ENCODE measurements around the gene GRIN3A. TPM values are rescaled to one million over a fixed set of nuclear protein-coding genes. Genes with fewer than 3 reads are reported as not detected.
"Not testable (repeated sequence)": the region's sequence is repeated elsewhere in the genome, so short reads cannot be mapped to it uniquely, and the experiment has no call there.

GRIN3A gene
- total RNA-seq, 1 donor, result not detected

DNA sequence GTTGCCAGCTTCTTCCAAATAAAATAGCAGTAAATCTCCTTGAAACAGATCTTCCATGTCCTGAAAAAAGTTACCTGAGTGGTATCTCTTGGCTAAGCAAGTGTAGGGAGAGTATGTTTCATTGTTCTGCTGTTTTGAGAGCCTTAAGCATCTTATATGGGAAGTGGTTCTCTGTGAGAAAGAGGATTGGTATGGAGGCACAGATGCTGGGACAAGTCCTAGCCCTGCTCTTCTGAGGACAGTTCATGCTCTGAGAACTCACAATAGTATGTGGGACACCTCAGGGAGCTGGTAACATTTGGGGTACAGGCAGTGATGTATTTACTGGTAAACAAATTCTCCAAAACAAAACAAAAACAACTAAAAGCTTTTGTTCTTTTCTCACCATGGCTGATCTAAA lies 145.7 kb downstream of the GRIN3A start:
- Histone ChIP-seq H3K79me2 (ENCODE audit: insufficient read depth, low read length) (no peaks in the 10 kb centered on the region), H3K4me3 (ENCODE audit: insufficient read depth, low read length) (no peak overlapping the region), H3K27me3 (ENCODE audit: insufficient read depth, low read length) (no peaks in the 10 kb centered on the region), H3K4me1 (ENCODE audit: insufficient read depth, low read length) (no peaks in the 10 kb centered on the region), H3K4me2 (ENCODE audit: insufficient read depth, low read length) (no peak overlapping the region), H3K27ac (ENCODE audit: low read depth, low read length) (no peak overlapping the region), H2AFZ (ENCODE audit: low read length) (no peak overlapping the region), H4K20me1 (ENCODE audit: insufficient read depth, low read length) (no peaks in the 10 kb centered on the region), H3K36me3 (ENCODE audit: insufficient read depth, low read length) (no peaks in the 10 kb centered on the region), H3K9me3 (ENCODE audit: low read depth, low read length) (no peaks in the 10 kb centered on the region)
- TF ChIP-seq, protein P1, sequence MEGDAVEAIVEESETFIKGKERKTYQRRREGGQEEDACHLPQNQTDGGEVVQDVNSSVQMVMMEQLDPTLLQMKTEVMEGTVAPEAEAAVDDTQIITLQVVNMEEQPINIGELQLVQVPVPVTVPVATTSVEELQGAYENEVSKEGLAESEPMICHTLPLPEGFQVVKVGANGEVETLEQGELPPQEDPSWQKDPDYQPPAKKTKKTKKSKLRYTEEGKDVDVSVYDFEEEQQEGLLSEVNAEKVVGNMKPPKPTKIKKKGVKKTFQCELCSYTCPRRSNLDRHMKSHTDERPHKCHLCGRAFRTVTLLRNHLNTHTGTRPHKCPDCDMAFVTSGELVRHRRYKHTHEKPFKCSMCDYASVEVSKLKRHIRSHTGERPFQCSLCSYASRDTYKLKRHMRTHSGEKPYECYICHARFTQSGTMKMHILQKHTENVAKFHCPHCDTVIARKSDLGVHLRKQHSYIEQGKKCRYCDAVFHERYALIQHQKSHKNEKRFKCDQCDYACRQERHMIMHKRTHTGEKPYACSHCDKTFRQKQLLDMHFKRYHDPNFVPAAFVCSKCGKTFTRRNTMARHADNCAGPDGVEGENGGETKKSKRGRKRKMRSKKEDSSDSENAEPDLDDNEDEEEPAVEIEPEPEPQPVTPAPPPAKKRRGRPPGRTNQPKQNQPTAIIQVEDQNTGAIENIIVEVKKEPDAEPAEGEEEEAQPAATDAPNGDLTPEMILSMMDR (IDR thresholded peaks at IDR 0.05; ENCODE audit: extremely low read depth, low read depth, low read length), result no peak
- peak; percentile 50 for DNase-seq (ENCODE audit: insufficient read length, low spot score, missing footprints)

DNA sequence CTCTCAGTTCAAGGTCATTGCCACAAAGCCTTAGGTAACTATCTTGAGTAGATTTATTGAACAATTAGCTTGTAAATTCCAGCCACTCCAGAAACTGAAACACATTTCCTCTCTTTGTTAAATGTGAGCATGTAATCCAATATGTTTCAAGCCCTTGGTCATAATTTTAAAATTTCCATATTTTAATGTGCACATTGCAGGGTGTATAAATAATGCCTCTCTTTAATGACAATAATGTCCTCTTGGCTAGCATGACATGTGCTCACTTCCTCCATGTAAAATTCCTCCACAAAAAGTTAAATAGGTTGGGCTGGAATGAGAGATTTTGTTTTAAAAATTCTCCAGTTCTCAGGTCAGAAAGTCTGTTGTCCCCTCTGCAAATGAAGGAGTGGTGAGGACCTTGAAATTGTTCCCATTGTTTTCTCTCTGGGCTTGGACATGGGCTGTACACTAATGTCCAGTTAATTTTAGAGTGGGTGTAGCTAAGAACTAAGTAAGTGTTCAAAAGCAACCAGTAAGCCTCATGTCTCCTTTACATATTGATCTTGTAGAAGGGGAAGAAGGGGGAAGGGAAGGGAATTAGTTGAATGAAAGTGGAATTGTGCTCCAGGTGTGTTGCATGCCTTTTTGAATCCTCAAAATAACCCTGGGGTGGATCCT lies 146.5 kb downstream of the GRIN3A start:
- no peaks in the 10 kb centered on the region for H3K27me3 ChIP-seq (ENCODE audit: insufficient read depth, low read length)
- DNase-seq (ENCODE audit: insufficient read length, low spot score, missing footprints), result no peak
- H4K20me1 ChIP-seq (ENCODE audit: insufficient read depth, low read length), result no peaks in the 10 kb centered on the region
- no peak overlapping the region for H3K4me2 ChIP-seq (ENCODE audit: insufficient read depth, low read length)
- no peaks in the 10 kb centered on the region for H3K9me3 ChIP-seq (ENCODE audit: low read depth, low read length)
- no peaks in the 10 kb centered on the region for H3K36me3 ChIP-seq (ENCODE audit: insufficient read depth, low read length)
- TF ChIP-seq, protein P1 (IDR thresholded peaks at IDR 0.05; ENCODE audit: extremely low read depth, low read depth, low read length), result no peak
- no peak overlapping the region for H2AFZ ChIP-seq (ENCODE audit: low read length)
- H3K4me3 ChIP-seq (ENCODE audit: insufficient read depth, low read length), result no peak overlapping the region
- H3K27ac ChIP-seq (ENCODE audit: low read depth, low read length), result no peak overlapping the region
- H3K79me2 ChIP-seq (ENCODE audit: insufficient read depth, low read length), result no peaks in the 10 kb centered on the region
- H3K4me1 ChIP-seq (ENCODE audit: insufficient read depth, low read length), result no peaks in the 10 kb centered on the region

DNA sequence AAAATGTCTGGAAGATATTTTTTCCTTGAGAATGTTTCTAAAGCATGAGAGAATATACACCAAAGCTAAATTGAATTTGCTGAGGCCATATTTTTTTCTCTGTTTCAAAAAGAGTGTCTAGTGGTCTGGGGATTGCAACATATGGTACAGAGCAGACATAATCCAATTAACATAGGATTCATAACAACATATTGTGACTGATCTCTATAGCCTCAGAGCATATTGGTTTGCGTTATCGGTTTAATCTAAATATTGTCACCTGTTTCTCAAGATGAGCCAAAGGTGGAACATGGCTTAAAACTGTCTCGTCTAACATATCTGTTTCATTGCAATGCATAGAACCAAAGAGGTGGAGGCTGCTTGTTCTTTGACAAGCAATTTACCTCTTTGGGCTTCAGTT lies 147.5 kb downstream of the GRIN3A start:
- H3K36me3 ChIP-seq (ENCODE audit: insufficient read depth, low read length), result no peaks in the 10 kb centered on the region
- H3K27ac ChIP-seq (ENCODE audit: low read depth, low read length), result no peak overlapping the region
- H3K4me1 ChIP-seq (ENCODE audit: insufficient read depth, low read length), result no peaks in the 10 kb centered on the region
- no peak overlapping the region for H3K4me2 ChIP-seq (ENCODE audit: insufficient read depth, low read length)
- H3K9me3 ChIP-seq (ENCODE audit: low read depth, low read length), result no peaks in the 10 kb centered on the region
- no peaks in the 10 kb centered on the region for H3K27me3 ChIP-seq (ENCODE audit: insufficient read depth, low read length)
- no peak overlapping the region for H3K4me3 ChIP-seq (ENCODE audit: insufficient read depth, low read length)
- no peak overlapping the region for H2AFZ ChIP-seq (ENCODE audit: low read length)
- no peaks in the 10 kb centered on the region for H3K79me2 ChIP-seq (ENCODE audit: insufficient read depth, low read length)
- TF ChIP-seq, protein P1 (IDR thresholded peaks at IDR 0.05; ENCODE audit: extremely low read depth, low read depth, low read length), result no peak
- no peaks in the 10 kb centered on the region for H4K20me1 ChIP-seq (ENCODE audit: insufficient read depth, low read length)
- DNase-seq (ENCODE audit: insufficient read length, low spot score, missing footprints), result no peak

DNA sequence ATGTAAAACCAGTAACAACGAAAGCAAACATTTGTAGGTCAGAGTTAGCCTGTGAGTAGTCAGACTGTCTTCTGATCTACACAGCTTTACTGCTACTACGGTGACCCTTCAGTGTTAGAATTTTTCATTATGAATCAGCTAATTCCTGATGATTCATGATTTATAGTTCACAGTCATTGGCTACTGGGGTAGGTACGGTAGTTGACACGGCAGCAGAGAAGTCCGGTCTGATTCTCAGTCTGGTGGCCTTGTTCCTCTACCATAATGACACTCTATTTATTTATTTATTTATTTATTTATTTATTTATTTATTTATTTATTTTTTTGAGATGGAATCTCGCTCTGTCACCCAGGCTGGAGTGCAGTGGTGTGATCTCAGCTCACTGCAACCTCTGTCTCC lies 148.4 kb downstream of the GRIN3A start:
- H3K79me2 ChIP-seq (ENCODE audit: insufficient read depth, low read length); H3K9me3 ChIP-seq (ENCODE audit: low read depth, low read length); H3K27me3 ChIP-seq (ENCODE audit: insufficient read depth, low read length); H4K20me1 ChIP-seq (ENCODE audit: insufficient read depth, low read length); H3K4me2 ChIP-seq (ENCODE audit: insufficient read depth, low read length); H3K27ac ChIP-seq (ENCODE audit: low read depth, low read length); H2AFZ ChIP-seq (ENCODE audit: low read length); H3K4me1 ChIP-seq (ENCODE audit: insufficient read depth, low read length); H3K4me3 ChIP-seq (ENCODE audit: insufficient read depth, low read length); H3K36me3 ChIP-seq (ENCODE audit: insufficient read depth, low read length): not testable (repeated sequence)
- DNase-seq (ENCODE audit: insufficient read length, low spot score, missing footprints), result peak; percentile 88

Data from osteoblast (primary cell).